GM12874 (cell line): ENCODE results near the gene TIMM10B.

Experiments
- CTCF ChIP-seq: IDR thresholded peaks from 2 replicates; pipeline ENCODE4 v1.5.1; 2011; ENCODE audit warnings: low read depth, mild to moderate bottlenecking, control low read depth, low read length, moderate library complexity; ENCODE audit not compliant: insufficient read depth

TIMM10B gene

GRCh38 chr11:6474413-6474792, 6.9 kb upstream of the TIMM10B start:
- TF ChIP-seq CTCF = no peak

DNA sequence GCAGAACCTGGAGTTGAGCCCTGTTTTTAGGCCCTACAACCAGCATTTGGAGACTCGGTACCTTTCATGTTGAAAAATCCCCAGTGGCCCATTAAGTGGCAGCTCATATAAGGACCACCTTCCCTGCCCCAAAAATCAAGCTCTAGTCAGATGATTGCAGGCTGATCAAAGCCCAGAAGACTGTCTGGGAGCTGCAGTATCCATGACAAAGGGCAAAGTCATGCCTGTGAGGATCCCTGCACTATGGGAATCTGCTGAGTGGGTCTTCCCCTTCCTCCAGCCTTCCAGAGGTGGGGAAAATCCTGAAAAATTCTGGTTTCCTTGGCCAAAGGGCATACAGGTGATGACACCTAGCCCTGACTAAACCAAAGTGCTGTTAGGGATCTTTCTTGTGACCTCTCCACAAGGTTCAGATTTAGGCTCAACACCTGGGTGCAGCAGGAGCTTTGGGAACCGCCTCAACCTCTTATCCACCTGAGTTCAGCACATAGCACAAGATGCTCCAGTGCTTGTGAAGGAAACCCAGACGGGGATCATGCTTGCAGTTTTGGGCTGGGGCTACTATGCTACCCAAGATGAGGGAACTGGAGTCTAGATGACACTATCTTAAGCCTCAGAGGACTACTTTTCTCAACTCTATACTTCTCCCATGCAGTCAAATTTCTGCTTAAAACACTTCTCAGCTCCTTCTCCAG, 6.3 kb upstream of the TIMM10B start:
- no peak for TF ChIP-seq CTCF

DNA sequence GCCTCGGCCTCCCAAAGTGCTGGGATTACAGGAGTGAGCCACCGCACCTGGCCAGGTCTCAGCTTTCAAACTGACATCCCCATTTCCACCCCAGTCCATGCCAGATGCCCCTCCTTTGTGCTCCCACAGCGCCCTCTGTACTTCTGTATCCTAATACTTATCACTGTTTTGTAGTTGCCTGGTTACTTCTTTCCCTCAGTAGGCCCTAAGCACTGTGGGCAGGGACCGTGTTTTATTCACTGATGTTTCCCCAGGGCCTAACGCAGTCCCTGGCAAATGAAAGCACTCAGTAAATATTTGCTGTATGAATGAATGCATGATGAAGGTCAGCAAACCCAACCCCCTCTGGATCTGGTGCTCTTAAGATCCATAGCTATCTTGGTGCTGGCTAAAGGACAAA, 5.4 kb upstream of the TIMM10B start:
- no peak for TF ChIP-seq CTCF

GRCh38 chr11:6476571-6476970, 4.7 kb upstream of the TIMM10B start:
- no peak for TF ChIP-seq CTCF

DNA sequence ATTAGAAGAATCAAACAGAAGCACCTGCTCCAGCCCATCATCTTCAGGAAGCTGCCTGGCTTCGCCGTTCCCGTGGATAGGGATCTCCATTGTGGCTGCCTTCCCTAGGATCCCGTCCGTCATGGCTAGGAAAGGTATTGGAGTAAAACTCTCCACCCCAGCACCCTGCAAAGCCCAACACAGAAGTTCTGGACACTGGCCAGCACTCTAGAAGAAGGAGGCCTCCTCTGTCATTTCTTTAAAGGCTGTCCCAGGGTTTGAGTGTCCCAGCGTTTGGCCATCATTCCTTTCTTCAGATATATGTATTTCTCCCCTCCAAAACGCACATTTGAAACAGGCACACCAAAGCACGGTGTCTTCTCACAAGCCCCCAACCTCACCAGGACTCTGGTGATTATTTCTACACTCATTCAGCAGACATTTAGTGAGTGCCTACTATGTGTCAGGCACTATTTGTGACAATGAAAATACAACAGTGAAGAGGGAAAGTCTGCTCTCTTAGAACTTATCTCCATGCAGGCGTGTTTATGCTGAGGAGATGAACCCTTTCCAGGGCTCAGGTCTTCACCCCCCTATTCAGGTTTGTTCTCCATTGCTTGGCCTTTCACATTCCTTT, 894 bp upstream of the TIMM10B start:
- TF ChIP-seq CTCF = no peak

- no peak for TF ChIP-seq CTCF
Observed at GRCh38 chr11:6481924-6482275, 599 bp downstream of the TIMM10B start.

- no peak for TF ChIP-seq CTCF
Observed at GRCh38 chr11:6482441-6482840, 1.1 kb downstream of the TIMM10B start.
